GM21723 (cell line): Measurements from ENCODE around the gene BMAL2.

Experiments
- ATAC-seq: cut with Tn5 transposase; IDR thresholded peaks from one replicate; pipeline ENCODE4 v1.9.1; 2021; ENCODE audit warnings: mild to moderate bottlenecking, moderate library complexity; ENCODE audit not compliant: unreplicated experiment

Gene BMAL2

GRCh38 chr12:27355486-27355885 is 22.9 kb downstream of the BMAL2 start:
- ATAC-seq: no peak

- no peak for ATAC-seq
Measured at GRCh38 chr12:27355979-27356378, 23.3 kb downstream of the BMAL2 start.

- ATAC-seq: no peak
Measured at GRCh38 chr12:27359578-27360340, 27.1 kb downstream of the BMAL2 start.

- no peak for ATAC-seq
Measured at GRCh38 chr12:27361372-27361771, 28.7 kb downstream of the BMAL2 start.

GRCh38 chr12:27366621-27367020 is 34.0 kb downstream of the BMAL2 start:
- no peak for ATAC-seq

- ATAC-seq: no peak
Measured at GRCh38 chr12:27367078-27367477, 34.4 kb downstream of the BMAL2 start.

- no peak for ATAC-seq
Measured at GRCh38 chr12:27382171-27382795, 49.6 kb downstream of the BMAL2 start.
